IgD-negative memory B cell (primary cell): Measurements from ENCODE around the gene SHANK2. TPM values are rescaled to one million over a fixed set of nuclear protein-coding genes. Genes with fewer than 3 reads are reported as not detected.
"Not testable (repeated sequence)": the region's sequence is repeated elsewhere in the genome, so short reads cannot be mapped to it uniquely, and the experiment has no call there.

Experiments used
- H3K27ac Mint-ChIP-seq, 3 donors: one replicate each; pipeline ENCODE4 v1.8.0; 2020 to 2022; ENCODE audit warnings: mild to moderate bottlenecking in 3 of 3, mixed read lengths in 3 of 3, moderate library complexity in 1 of 3
- H3K27me3 Mint-ChIP-seq: one replicate; pipeline ENCODE4 v1.8.0; 2021; ENCODE audit warnings: mixed read lengths
- H3K36me3 Mint-ChIP-seq: one replicate; pipeline ENCODE4 v1.8.0; 2020; ENCODE audit warnings: mild to moderate bottlenecking, mixed read lengths
- H3K4me1 Mint-ChIP-seq, 3 donors: one replicate each; pipeline ENCODE4 v1.8.0; 2020 to 2022; ENCODE audit warnings: mixed read lengths in 3 of 3, mild to moderate bottlenecking in 1 of 3
- H3K4me3 Mint-ChIP-seq, 4 donors: one replicate each; pipeline ENCODE4 v1.8.0; 2020 to 2022; ENCODE audit warnings: mild to moderate bottlenecking in 4 of 4, mixed read lengths in 4 of 4, moderate library complexity in 3 of 4
- H3K9me3 Mint-ChIP-seq, 3 donors: one replicate each; pipeline ENCODE4 v1.8.0; 2020 to 2021; ENCODE audit warnings: mixed read lengths in 3 of 3, mild to moderate bottlenecking in 1 of 3
- polyA plus RNA-seq: library from polyadenylated mRNA; unstranded; fragments of 300-500 nt; fragmentation: Illumina TruSeq; gene quantifications from one replicate; pipeline ENCODE4 v1.2.3, GENCODE V29; 2021

Gene SHANK2
- polyA plus RNA-seq, 1 donor from 2014 or later, result not detected

DNA sequence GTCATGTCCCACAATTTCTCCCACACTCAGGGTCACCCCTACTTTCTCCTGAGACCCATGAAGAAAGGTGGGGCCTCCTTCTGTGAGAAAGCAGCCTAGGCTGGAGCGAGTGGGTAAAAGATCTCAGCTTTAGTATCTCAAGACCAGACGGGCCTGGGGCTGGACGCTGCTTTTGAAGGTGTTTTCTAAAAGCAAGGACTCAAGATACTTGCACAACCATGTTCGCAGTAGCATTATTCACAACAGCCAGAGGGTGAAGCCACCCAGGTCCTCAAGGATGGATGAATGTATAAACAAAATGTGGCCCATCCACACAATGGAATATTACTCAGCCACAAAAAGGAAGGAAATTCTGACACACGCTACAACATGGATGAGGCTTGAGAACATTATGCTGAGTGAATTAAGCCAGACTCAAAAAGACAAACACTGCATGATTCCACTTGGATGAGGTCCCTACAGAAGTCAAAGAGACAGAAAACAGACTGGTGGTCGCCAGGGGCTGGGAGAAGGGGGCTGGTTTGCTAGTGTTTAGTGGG lies 10.6 kb downstream of the SHANK2 start:
- no peaks in the 10 kb centered on the region for H3K9me3 Mint-ChIP-seq
- no peak overlapping the region for H3K27ac Mint-ChIP-seq
- peaks cover 29% of the 10 kb centered on the region for H3K27me3 Mint-ChIP-seq
- H3K4me1 Mint-ChIP-seq, result peaks cover 3 to 6% (median 4%) of the 10 kb centered on the region in 3 donors
- H3K4me3 Mint-ChIP-seq, result no peak overlapping the region
- peaks cover 2% of the 10 kb centered on the region for H3K36me3 Mint-ChIP-seq

DNA sequence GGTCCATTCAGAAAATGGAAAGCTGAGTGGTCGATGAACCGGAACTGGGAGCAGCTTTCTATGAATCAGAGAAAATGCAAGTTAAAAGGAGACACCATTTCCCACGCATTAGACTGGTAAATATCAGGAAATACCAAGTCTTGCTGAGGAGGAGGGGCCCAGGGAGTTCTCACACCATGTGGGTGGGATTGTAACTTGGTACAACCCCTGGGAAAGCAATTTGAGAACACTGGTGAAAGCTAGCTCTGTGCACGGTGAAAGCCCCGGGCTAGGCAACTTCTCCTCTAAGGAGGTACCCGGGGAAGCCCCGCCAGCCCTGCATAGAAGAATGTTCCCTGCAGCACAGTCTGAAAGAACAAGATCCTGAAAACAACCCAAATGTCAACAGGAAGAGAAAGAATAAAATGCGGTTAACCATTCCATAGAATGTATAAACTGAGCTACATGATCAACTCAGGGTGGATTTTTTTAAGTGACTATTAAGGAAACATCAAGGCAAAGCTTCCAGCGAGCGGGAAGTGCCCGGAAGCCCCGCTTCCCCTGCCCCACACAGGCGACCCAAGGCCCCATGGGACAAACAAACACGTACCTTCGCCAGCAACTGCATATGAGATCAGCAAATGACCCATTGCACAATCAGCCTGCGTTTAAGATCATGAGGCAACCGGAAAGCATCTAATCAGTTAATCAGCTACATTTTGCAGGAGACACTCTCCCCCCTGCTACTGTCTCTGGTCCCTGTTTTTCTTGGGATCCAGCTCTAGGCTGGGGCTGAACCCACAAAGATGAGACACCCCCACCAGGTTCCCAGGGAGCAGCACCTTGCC lies 11.3 kb downstream of the SHANK2 start:
- Mint-ChIP-seq H3K36me3 (peaks cover 2% of the 10 kb centered on the region), H3K27me3 (peaks cover 29% of the 10 kb centered on the region), H3K4me3 (peak overlapping the region in 2 of 4 donors; percentile 43 to 63), H3K4me1 (peaks cover 3 to 6% (median 4%) of the 10 kb centered on the region in 3 donors), H3K27ac (peak overlapping the region in 1 of 3 donors; percentile 64), H3K9me3 (no peaks in the 10 kb centered on the region)

GRCh38 chr11:71240061-71240690 lies 12.2 kb downstream of the SHANK2 start:
- Mint-ChIP-seq H3K27ac (peak overlapping the region in 1 of 3 donors; percentile 64), H3K9me3 (no peaks in the 10 kb centered on the region), H3K27me3 (peaks cover 26% of the 10 kb centered on the region), H3K36me3 (peaks cover 2% of the 10 kb centered on the region), H3K4me3 (no peak overlapping the region), H3K4me1 (peaks cover 3 to 6% (median 4%) of the 10 kb centered on the region in 3 donors)

DNA sequence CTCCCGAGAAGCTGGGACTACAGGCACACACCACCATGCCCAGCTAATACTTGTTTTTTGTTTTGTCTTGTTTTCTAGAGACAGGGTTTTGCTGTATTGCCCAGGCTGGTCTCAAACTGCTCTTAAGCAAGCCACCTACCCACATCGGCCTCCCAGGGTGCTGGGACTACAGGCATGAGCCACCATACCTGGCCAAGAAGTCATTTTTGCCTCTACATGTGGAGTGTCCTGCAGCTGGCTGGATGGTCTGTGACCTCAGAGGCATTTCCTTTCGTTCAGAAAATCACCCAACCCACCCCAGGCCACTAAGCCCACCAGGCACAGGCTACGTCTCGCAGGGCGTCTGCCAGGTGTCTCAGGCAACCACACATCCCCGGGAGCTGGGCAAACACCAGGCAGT lies 12.8 kb downstream of the SHANK2 start:
- no peaks in the 10 kb centered on the region for H3K9me3 Mint-ChIP-seq
- peaks cover 3 to 6% (median 4%) of the 10 kb centered on the region in 3 donors for H3K4me1 Mint-ChIP-seq
- H3K27me3 Mint-ChIP-seq, result peaks cover 22% of the 10 kb centered on the region
- no peak overlapping the region for H3K27ac Mint-ChIP-seq
- no peak overlapping the region for H3K4me3 Mint-ChIP-seq
- H3K36me3 Mint-ChIP-seq, result peaks cover 2% of the 10 kb centered on the region

- H3K27me3 Mint-ChIP-seq, result peaks cover 18% of the 10 kb centered on the region
- H3K4me1 Mint-ChIP-seq, result peaks cover 3 to 6% (median 4%) of the 10 kb centered on the region in 3 donors
- H3K9me3 Mint-ChIP-seq, result no peaks in the 10 kb centered on the region
- H3K36me3 Mint-ChIP-seq, result no peaks in the 10 kb centered on the region
- no peak overlapping the region for H3K4me3 Mint-ChIP-seq
- no peak overlapping the region for H3K27ac Mint-ChIP-seq
These were observed 13.4 kb downstream of the SHANK2 start for GRCh38 chr11:71238941-71239340.

- Mint-ChIP-seq H3K9me3 (no peaks in the 10 kb centered on the region), H3K4me3 (no peak overlapping the region), H3K27ac (no peak overlapping the region), H3K36me3 (no peaks in the 10 kb centered on the region), H3K4me1 (peaks cover 3 to 6% (median 4%) of the 10 kb centered on the region in 3 donors), H3K27me3 (peaks cover 18% of the 10 kb centered on the region)
These were observed 14.0 kb downstream of the SHANK2 start for GRCh38 chr11:71238285-71238875.

DNA sequence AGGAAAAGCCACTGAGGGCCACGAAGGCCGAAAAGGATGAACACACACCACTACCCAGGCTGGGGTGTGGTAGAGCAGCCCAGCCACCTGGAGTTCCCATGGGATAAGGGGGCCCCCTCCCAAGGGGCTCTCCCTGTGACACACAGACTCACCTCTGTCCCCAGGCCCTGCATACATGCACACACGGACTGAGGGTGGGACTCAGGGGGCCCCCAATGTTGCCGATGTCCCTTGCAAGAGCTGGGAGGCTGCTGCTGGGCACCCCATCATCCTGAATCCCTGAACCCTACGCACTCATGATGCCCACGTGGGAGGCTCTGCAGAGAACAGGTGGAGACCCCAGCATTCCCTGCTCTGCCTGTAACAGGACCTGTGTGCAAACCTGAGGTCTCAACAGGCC lies 14.5 kb downstream of the SHANK2 start:
- Mint-ChIP-seq H3K27me3 (peaks cover 20% of the 10 kb centered on the region), H3K27ac (no peak overlapping the region), H3K9me3 (no peaks in the 10 kb centered on the region), H3K4me3 (no peak overlapping the region), H3K36me3 (no peaks in the 10 kb centered on the region), H3K4me1 (peaks cover 3 to 5% (median 4%) of the 10 kb centered on the region in 3 donors)

GRCh38 chr11:71236836-71237475 lies 15.4 kb downstream of the SHANK2 start:
- H3K4me3 Mint-ChIP-seq, result no peak overlapping the region
- peaks cover 0 to 5% (median 3%) of the 10 kb centered on the region in 3 donors for H3K4me1 Mint-ChIP-seq
- no peak overlapping the region for H3K27ac Mint-ChIP-seq
- peaks cover 20% of the 10 kb centered on the region for H3K27me3 Mint-ChIP-seq
- H3K36me3 Mint-ChIP-seq, result no peaks in the 10 kb centered on the region
- H3K9me3 Mint-ChIP-seq, result no peaks in the 10 kb centered on the region

DNA sequence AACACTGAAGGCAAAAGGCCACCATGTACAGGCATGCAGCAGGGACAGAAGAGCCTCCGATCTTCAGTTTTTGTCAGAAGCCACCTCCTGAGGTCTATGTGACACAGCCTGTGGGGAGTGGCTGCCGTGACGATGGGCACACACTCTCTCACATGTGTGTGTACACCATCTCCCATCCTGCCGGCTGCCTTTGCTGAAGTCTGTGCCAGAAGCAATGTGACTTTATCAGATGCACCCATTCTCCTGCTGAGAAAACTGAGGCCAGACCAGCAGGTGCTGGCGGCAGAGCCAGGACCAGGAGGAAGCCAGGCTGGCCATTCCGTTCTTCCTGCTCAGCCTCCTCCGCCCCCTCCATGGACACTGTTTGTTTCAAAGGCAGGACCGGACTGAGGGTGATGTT lies 16.7 kb downstream of the SHANK2 start:
- no peaks in the 10 kb centered on the region for H3K36me3 Mint-ChIP-seq
- H3K4me3 Mint-ChIP-seq, result no peak overlapping the region
- H3K27me3 Mint-ChIP-seq, result peaks cover 16% of the 10 kb centered on the region
- H3K4me1 Mint-ChIP-seq, result peaks cover 0 to 1% (median 0%) of the 10 kb centered on the region in 3 donors
- H3K9me3 Mint-ChIP-seq, result no peaks in the 10 kb centered on the region
- no peak overlapping the region for H3K27ac Mint-ChIP-seq

GRCh38 chr11:71233896-71234852 lies 18.2 kb downstream of the SHANK2 start:
- H3K36me3 Mint-ChIP-seq, H3K4me3 Mint-ChIP-seq, H3K9me3 Mint-ChIP-seq, H3K27ac Mint-ChIP-seq, H3K27me3 Mint-ChIP-seq, H3K4me1 Mint-ChIP-seq: not testable (repeated sequence)

- Mint-ChIP-seq H3K27ac (no peak overlapping the region), H3K4me3 (no peak overlapping the region), H3K4me1 (no peaks in the 10 kb centered on the region), H3K27me3 (peaks cover 2% of the 10 kb centered on the region), H3K36me3 (peaks cover 3% of the 10 kb centered on the region), H3K9me3 (peaks cover under 1 to 9% (median 6%) of the 10 kb centered on the region in 3 donors)
These were observed 20.0 kb downstream of the SHANK2 start for GRCh38 chr11:71232364-71232763.

DNA sequence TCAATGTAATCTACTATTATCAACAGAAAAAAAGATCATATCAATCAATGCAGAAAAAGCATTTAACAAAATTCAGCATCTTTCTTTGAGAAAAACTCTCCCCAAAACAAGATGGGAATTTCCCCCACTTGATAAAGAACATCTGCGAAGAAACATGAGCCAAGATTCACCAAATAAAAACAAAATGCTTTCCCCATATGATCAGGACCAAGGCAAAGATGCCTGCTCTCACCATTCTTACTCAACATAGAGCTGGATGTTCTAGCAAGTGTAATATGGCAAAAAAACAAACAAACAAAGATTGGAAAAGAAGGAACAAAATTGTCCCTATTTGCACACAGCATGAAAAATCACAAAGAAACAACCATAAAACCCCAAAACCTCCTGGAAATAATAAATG lies 23.4 kb downstream of the SHANK2 start:
- Mint-ChIP-seq H3K36me3 (peaks cover 3% of the 10 kb centered on the region), H3K27me3 (peaks cover 2% of the 10 kb centered on the region), H3K4me1 (no peaks in the 10 kb centered on the region)

DNA sequence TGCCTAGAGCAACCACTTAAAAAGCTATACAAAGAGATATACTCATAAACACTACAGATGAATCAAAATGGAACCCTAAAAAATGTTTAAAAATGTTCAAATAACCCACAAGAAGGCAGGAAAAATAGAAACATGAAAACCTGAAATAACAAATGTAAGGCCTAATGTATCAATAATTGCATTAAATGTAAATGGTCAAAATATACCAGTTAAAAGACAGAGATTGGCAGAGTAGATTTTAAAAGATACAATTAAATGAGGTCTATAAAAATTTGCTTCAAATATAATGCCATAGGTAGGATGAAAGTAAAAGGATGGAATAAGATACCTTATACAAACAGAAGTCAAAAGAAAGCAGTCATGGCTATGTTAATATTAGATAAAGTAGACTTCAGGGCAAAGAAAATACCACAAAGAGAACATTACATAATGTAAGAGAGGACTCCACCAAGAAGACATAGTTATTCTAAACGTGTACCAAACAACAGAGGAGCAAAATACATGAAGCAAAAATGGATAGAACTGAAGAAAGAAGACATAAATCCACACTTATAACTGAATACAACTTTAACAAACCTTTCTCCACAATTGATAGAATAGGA lies 25.2 kb downstream of the SHANK2 start:
- H3K4me1 Mint-ChIP-seq, result no peaks in the 10 kb centered on the region
- peaks cover 3% of the 10 kb centered on the region for H3K36me3 Mint-ChIP-seq
- H3K27ac Mint-ChIP-seq, result no peak overlapping the region
- H3K4me3 Mint-ChIP-seq, result no peak overlapping the region
- H3K9me3 Mint-ChIP-seq, result peaks cover 13 to 29% (median 25%) of the 10 kb centered on the region in 3 donors
- H3K27me3 Mint-ChIP-seq, result peaks cover 5% of the 10 kb centered on the region

More for the DNA sequence above, 23.4 kb downstream of the SHANK2 start:
- H3K27ac Mint-ChIP-seq, result no peak overlapping the region
- H3K4me3 Mint-ChIP-seq, result no peak overlapping the region
- H3K9me3 Mint-ChIP-seq, result peaks cover 10 to 29% (median 22%) of the 10 kb centered on the region in 3 donors
